ENCODE measurements around the gene ACSS1. TPM values are rescaled to one million over a fixed set of nuclear protein-coding genes. Genes with fewer than 3 reads are reported as not detected.

ACSS1 gene
- total RNA-seq, 1 experiment from 2014 or later, result 0.61 TPM

DNA sequence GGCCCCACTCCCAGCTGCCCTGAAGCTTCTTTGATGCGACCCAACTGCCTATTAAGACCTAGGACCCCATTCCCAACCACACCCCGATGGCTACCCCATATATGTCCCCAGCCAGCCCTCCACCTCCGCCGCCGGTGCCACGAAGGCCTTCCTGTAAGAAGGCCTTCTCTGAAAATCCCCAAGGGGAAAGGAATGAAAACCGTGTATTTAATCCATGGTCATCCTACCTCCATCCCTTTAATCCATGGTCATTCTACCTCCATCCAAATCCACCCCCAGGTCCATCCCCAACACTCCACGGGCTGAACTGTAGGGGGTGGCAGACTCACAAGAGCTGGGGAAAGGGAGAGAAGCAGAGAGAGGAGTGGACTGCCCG is 24.5 kb upstream of the ACSS1 start:
- Histone ChIP-seq H3K79me2 (ENCODE audit: insufficient read depth, low read length) (no peaks in the 10 kb centered on the region), H3K9me3 (ENCODE audit: control insufficient read depth, low read depth, low read length) (no peaks in the 10 kb centered on the region), H2BK5ac (ENCODE audit: insufficient read length, low read length) (no peak overlapping the region), H2AFZ (ENCODE audit: low read length) (no peak overlapping the region), H3K4me2 (ENCODE audit: insufficient read depth, insufficient read length, low read length) (peak overlapping the region; percentile 2), H3K4ac (ENCODE audit: low read depth, low read length) (no peak overlapping the region), H3K23ac (ENCODE audit: insufficient read length, low read depth, low read length) (no peak overlapping the region), H3K4me1 (ENCODE audit: insufficient read depth, low read length) (no peaks in the 10 kb centered on the region), H3K27ac (ENCODE audit: insufficient read length, low read depth, low read length) (no peak overlapping the region), H2BK120ac (ENCODE audit: low read depth, low read length, poor library complexity, severe bottlenecking) (no peak overlapping the region), H2AK5ac (ENCODE audit: insufficient read length, low read length) (no peak overlapping the region), H4K8ac (replicated peaks; ENCODE audit: insufficient read length, low read depth, low read length) (no peak overlapping the region), H3K9ac (ENCODE audit: extremely low read depth, insufficient read length, low read length) (no peak overlapping the region), H4K91ac (ENCODE audit: insufficient read length, low read depth, low read length) (no peak overlapping the region), H3K27me3 (ENCODE audit: insufficient read depth, low read length) (peaks cover 71% of the 10 kb centered on the region), H2BK15ac (ENCODE audit: low read depth, low read length) (no peak overlapping the region), H3K79me1 (ENCODE audit: insufficient read depth, low read depth, low read length, poor library complexity, severe bottlenecking) (no peaks in the 10 kb centered on the region), H2BK20ac (ENCODE audit: low read depth, low read length, poor library complexity, severe bottlenecking) (no peak overlapping the region), H4K5ac (ENCODE audit: insufficient read length, low read depth, low read length) (no peak overlapping the region), H3K23me2 (ENCODE audit: insufficient read length, low read depth, low read length, poor library complexity, severe bottlenecking) (peaks cover 14% of the 10 kb centered on the region), H3K14ac (ENCODE audit: insufficient read depth, low read length) (no peak overlapping the region), H3T11ph (ENCODE audit: low read length) (no peak overlapping the region), H2BK12ac (ENCODE audit: insufficient read length, low read depth, low read length) (no peak overlapping the region), H3K18ac (ENCODE audit: insufficient read length, low read depth, low read length) (no peak overlapping the region), H4K20me1 (ENCODE audit: control insufficient read depth, insufficient read depth, insufficient read length) (no peaks in the 10 kb centered on the region), H3K56ac (ENCODE audit: insufficient read length, low read depth, low read length) (no peak overlapping the region)
- DNase-seq, result peak; percentile 31
- peak overlapping the region; percentile 30 to 67 for H3K4me3 Mint-ChIP-seq
- peaks cover 2 to 8% of the 10 kb centered on the region in 2 experiments; a peak in 2 of 5 replicates for H3K9me3 Mint-ChIP-seq
- no peak overlapping the region for H3K27ac Mint-ChIP-seq
- TF ChIP-seq, protein P1, sequence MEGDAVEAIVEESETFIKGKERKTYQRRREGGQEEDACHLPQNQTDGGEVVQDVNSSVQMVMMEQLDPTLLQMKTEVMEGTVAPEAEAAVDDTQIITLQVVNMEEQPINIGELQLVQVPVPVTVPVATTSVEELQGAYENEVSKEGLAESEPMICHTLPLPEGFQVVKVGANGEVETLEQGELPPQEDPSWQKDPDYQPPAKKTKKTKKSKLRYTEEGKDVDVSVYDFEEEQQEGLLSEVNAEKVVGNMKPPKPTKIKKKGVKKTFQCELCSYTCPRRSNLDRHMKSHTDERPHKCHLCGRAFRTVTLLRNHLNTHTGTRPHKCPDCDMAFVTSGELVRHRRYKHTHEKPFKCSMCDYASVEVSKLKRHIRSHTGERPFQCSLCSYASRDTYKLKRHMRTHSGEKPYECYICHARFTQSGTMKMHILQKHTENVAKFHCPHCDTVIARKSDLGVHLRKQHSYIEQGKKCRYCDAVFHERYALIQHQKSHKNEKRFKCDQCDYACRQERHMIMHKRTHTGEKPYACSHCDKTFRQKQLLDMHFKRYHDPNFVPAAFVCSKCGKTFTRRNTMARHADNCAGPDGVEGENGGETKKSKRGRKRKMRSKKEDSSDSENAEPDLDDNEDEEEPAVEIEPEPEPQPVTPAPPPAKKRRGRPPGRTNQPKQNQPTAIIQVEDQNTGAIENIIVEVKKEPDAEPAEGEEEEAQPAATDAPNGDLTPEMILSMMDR (conservative IDR thresholded peaks at IDR 0.05), result 0 out of 3 replicates have a peak, but pooled peaks have one; percentile 21
- peaks cover 98% of the 10 kb centered on the region for H3K27me3 Mint-ChIP-seq (ENCODE audit: low read depth)
- WGBS (ENCODE audit: extremely low coverage, insufficient read length, low lambda C conversion rate), result no CpG with 5 or more reads among the region's 9 CpGs
- peaks cover 24 to 25% of the 10 kb centered on the region in 2 experiments for H3K4me1 Mint-ChIP-seq
- H3K36me3 Mint-ChIP-seq (ENCODE audit: insufficient read depth in 1 of 3, low read depth in 3 of 3), result no peaks in the 10 kb centered on the region; a peak in 1 of 7 replicates

Data from H9 (cell line).